HG03159 (cell line): Measurements from ENCODE around the gene SLC41A2.
A peak's percentile ranks its signal among the peaks of the same experiment; 100 is the strongest.
"Not testable (repeated sequence)": the region's sequence is repeated elsewhere in the genome, so short reads cannot be mapped to it uniquely, and the experiment has no call there.

ENCODE experiments used
- ATAC-seq: cut with Tn5 transposase; IDR thresholded peaks from one replicate; pipeline ENCODE4 v1.9.1; 2021; ENCODE audit warnings: mild to moderate bottlenecking, moderate library complexity; ENCODE audit not compliant: unreplicated experiment

SLC41A2 gene

GRCh38 chr12:104964167-104964855, 6.2 kb upstream of the SLC41A2 start:
- ATAC-seq, result no peak

GRCh38 chr12:104963757-104964156, 5.7 kb upstream of the SLC41A2 start:
- ATAC-seq, result no peak

- no peak for ATAC-seq
Observed at GRCh38 chr12:104960464-104960863, 2.4 kb upstream of the SLC41A2 start.

- no peak for ATAC-seq
Observed at GRCh38 chr12:104959335-104959841, 1.3 kb upstream of the SLC41A2 start.

- ATAC-seq, result no peak
Observed at GRCh38 chr12:104958805-104959334, 780 bp upstream of the SLC41A2 start.

- peak; percentile 35 for ATAC-seq
Observed at GRCh38 chr12:104957719-104958000, 430 bp downstream of the SLC41A2 start.

- ATAC-seq, result no peak
Observed at GRCh38 chr12:104956870-104957718, 996 bp downstream of the SLC41A2 start.

GRCh38 chr12:104955703-104956102, 2.4 kb downstream of the SLC41A2 start:
- no peak for ATAC-seq

- ATAC-seq, result no peak
Observed at GRCh38 chr12:104953323-104953722, 4.8 kb downstream of the SLC41A2 start.

GRCh38 chr12:104952816-104953215, 5.3 kb downstream of the SLC41A2 start:
- ATAC-seq, result no peak

- no peak for ATAC-seq
Observed at GRCh38 chr12:104951759-104952509, 6.2 kb downstream of the SLC41A2 start.

GRCh38 chr12:104948716-104949115, 9.4 kb downstream of the SLC41A2 start:
- not testable (repeated sequence) for ATAC-seq

- ATAC-seq, result no peak
Observed at GRCh38 chr12:104944252-104944651, 13.8 kb downstream of the SLC41A2 start.

GRCh38 chr12:104943401-104943800, 14.7 kb downstream of the SLC41A2 start:
- not testable (repeated sequence) for ATAC-seq

GRCh38 chr12:104942075-104942474, 16.0 kb downstream of the SLC41A2 start:
- ATAC-seq, result no peak

GRCh38 chr12:104941454-104941853, 16.6 kb downstream of the SLC41A2 start:
- no peak for ATAC-seq

GRCh38 chr12:104939089-104939488, 19.0 kb downstream of the SLC41A2 start:
- no peak for ATAC-seq

GRCh38 chr12:104938371-104938770, 19.7 kb downstream of the SLC41A2 start:
- ATAC-seq, result no peak

GRCh38 chr12:104935886-104936285, 22.2 kb downstream of the SLC41A2 start:
- no peak for ATAC-seq

GRCh38 chr12:104933778-104934177, 24.3 kb downstream of the SLC41A2 start:
- no peak for ATAC-seq

- no peak for ATAC-seq
Observed at GRCh38 chr12:104933128-104933527, 25.0 kb downstream of the SLC41A2 start.
